Smooth muscle cell (in vitro differentiated cells): ENCODE results near the gene EP400. TPM values are rescaled to one million over a fixed set of nuclear protein-coding genes. Genes with fewer than 3 reads are reported as not detected.

ENCODE experiments used
- DNase-seq: peaks from one replicate; lab custom pipeline; 2025; ENCODE audit not compliant: unreplicated experiment; lab: John Stamatoyannopoulos, UW
- H2AFZ ChIP-seq: fragments of 200-600 bp; sonication (generic); 2 replicates; pipeline ENCODE4 v1.6.0; 2016; ENCODE audit warnings: antibody characterized with exemption, low read depth, mild to moderate bottlenecking
- H3F3A ChIP-seq: fragments of 200-600 bp; sonication (generic); 2 replicates; pipeline ENCODE4 v1.6.0; 2017; ENCODE audit warnings: antibody characterized with exemption, low read depth
- H3K27ac ChIP-seq: fragments of 200-600 bp; sonication (generic); 2 replicates; pipeline ENCODE4 v1.5.1; 2016; ENCODE audit warnings: low read depth, mild to moderate bottlenecking
- H3K27me3 ChIP-seq: fragments of 200-600 bp; sonication (generic); 2 replicates; pipeline ENCODE4 v1.6.1; 2016; ENCODE audit warnings: low read depth, mild to moderate bottlenecking
- H3K36me3 ChIP-seq: fragments of 200-600 bp; sonication (generic); 2 replicates; pipeline ENCODE4 v1.5.1; 2016; ENCODE audit warnings: low read depth
- H3K4me1 ChIP-seq: fragments of 200-600 bp; sonication (generic); 2 replicates; pipeline ENCODE4 v1.5.1; 2016; ENCODE audit warnings: low read depth
- H3K4me2 ChIP-seq: fragments of 200-600 bp; sonication (generic); 2 replicates; pipeline ENCODE4 v1.6.0; 2016; ENCODE audit warnings: mild to moderate bottlenecking
- H3K4me3 ChIP-seq: fragments of 200-600 bp; sonication (generic); 2 replicates; pipeline ENCODE4 v1.5.1; 2016; ENCODE audit warnings: mild to moderate bottlenecking
- H3K79me2 ChIP-seq: fragments of 200-600 bp; sonication (generic); 2 replicates; pipeline ENCODE4 v1.6.0; 2016; ENCODE audit warnings: low read depth, mild to moderate bottlenecking
- H3K9ac ChIP-seq: fragments of 200-600 bp; sonication (generic); 2 replicates; pipeline ENCODE4 v1.6.0; 2016; ENCODE audit warnings: low read depth
- H3K9me3 ChIP-seq: fragments of 200-600 bp; sonication (generic); replicated peaks from 2 replicates; pipeline ENCODE4 v1.5.1; 2016; ENCODE audit warnings: low read depth
- H4K20me1 ChIP-seq: fragments of 200-600 bp; sonication (generic); 2 replicates; pipeline ENCODE4 v1.6.0; 2016; ENCODE audit warnings: low read depth
- CTCF ChIP-seq: fragments of 200-600 bp; sonication (generic); IDR thresholded peaks from 2 replicates; pipeline ENCODE4 v1.5.1; 2017; ENCODE audit warnings: borderline replicate concordance, mild to moderate bottlenecking, antibody characterized with exemption; ENCODE audit not compliant: insufficient read depth, poor library complexity, severe bottlenecking
- WGBS: methylation state at CpG from one replicate; pipeline ENCODE4 v1.1.7; 2016; ENCODE audit warnings: low lambda C conversion rate; 5-methylcytosine and 5-hydroxymethylcytosine counted together
- polyA plus RNA-seq: library from polyadenylated mRNA; unstranded; fragments of >200 nt; fragmentation: Nextera tagmentation; extraction: Ambion mirVana; gene quantifications from 2 replicates; pipeline ENCODE4 v1.2.1, GENCODE V29; 2016
- total RNA-seq: library from RNA; depleted of rRNA; stranded (reverse); fragments of >200 nt; gene quantifications from 2 replicates; pipeline ENCODE4 v1.2.3, GENCODE V29; 2014

The EP400 gene
- total and polyA plus RNA-seq, 2 experiments from 2014 or later, result 6.6 to 13.6 TPM

GRCh38 chr12:132094269-132094891, 144.6 kb downstream of the EP400 start:
- Histone ChIP-seq H3K27me3 (no peaks in the 10 kb centered on the region), H3K4me2 (no peak overlapping the region), H3F3A (no peaks in the 10 kb centered on the region), H3K36me3 (peaks cover 4% of the 10 kb centered on the region), H2AFZ (no peak overlapping the region), H3K79me2 (peaks cover 39% of the 10 kb centered on the region), H3K4me1 (no peaks in the 10 kb centered on the region), H3K27ac (no peak overlapping the region), H3K9ac (no peak overlapping the region), H3K9me3 (no peaks in the 10 kb centered on the region), H3K4me3 (no peak overlapping the region), H4K20me1 (peaks cover 95% of the 10 kb centered on the region)
- no peak for DNase-seq
- WGBS, result 95% methylated on average over 15 of the region's 16 CpGs
- no peak for TF ChIP-seq CTCF

- Histone ChIP-seq H3K9me3 (no peaks in the 10 kb centered on the region), H3K79me2 (peaks cover 25% of the 10 kb centered on the region), H3K36me3 (peaks cover 4% of the 10 kb centered on the region), H3K4me1 (no peaks in the 10 kb centered on the region), H3F3A (no peaks in the 10 kb centered on the region), H3K9ac (no peak overlapping the region), H3K4me2 (no peak overlapping the region), H3K27ac (no peak overlapping the region), H4K20me1 (peaks cover 95% of the 10 kb centered on the region), H2AFZ (no peak overlapping the region), H3K4me3 (no peak overlapping the region), H3K27me3 (no peaks in the 10 kb centered on the region)
- WGBS, result 91% methylated on average over 11 of the region's 11 CpGs
- no peak for DNase-seq
- no peak for TF ChIP-seq CTCF
Observed at GRCh38 chr12:132095520-132096409, 146.0 kb downstream of the EP400 start.

GRCh38 chr12:132099739-132100138, 150.0 kb downstream of the EP400 start:
- no peaks in the 10 kb centered on the region for H3K9me3 ChIP-seq

More at GRCh38 chr12:132099739-132100138, 150.0 kb downstream of the EP400 start:
- Histone ChIP-seq H3K27ac (no peak overlapping the region), H4K20me1 (peaks cover 85% of the 10 kb centered on the region), H2AFZ (no peak overlapping the region), H3K4me2 (no peak overlapping the region), H3K27me3 (no peaks in the 10 kb centered on the region), H3K79me2 (peaks cover 12% of the 10 kb centered on the region), H3K9ac (no peak overlapping the region), H3F3A (no peaks in the 10 kb centered on the region), H3K4me1 (no peaks in the 10 kb centered on the region), H3K4me3 (no peak overlapping the region), H3K36me3 (peaks cover 4% of the 10 kb centered on the region)
- no peak for TF ChIP-seq CTCF
- DNase-seq, result no peak
- WGBS, result 92% methylated on average over 12 of the region's 12 CpGs
